ENCODE results near the gene OPRD1.

Gene OPRD1

DNA sequence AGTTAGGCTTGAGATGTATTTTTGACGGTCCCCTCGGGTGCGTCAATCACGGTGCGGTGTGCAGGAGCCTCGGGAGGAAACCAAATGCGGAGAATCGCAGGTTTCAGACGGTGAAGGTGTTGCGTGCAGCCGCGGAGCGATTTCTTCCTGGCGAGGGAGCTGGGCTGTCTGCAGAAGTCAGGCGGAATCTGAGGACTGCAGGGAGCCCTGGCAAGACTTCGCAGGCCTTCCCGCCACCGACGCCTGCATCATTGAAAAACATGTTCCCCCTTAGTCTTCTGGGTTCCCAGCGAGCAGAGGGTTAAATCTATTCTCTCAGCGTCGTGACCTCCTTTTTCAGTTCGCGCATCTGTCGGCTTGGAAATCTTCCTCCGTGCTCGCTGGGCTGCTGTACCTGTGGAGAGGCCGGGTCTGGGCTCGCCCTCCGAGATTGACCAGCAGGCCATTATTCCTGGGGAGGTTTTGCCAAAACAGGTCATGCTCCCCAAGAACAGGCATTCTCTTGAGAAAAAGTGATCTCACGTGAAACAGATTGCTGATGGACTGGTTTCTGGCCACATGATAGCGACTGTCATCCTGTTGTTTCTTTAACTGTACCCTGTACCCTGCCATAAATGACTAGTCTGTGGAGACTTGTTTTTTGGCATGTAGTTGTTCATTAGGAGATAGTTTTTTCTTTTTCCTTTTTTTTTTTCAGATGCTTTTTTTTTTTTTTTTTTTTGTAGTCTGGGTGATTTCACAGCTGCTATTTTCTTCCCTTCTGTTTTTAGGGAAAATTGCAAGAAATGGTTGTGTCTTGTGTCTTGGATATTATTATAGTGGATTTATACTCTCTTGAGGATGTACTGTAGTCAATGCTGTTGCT lies 103.3 kb downstream of the OPRD1 start:
- DNase-seq = peak; percentile 61

DNA sequence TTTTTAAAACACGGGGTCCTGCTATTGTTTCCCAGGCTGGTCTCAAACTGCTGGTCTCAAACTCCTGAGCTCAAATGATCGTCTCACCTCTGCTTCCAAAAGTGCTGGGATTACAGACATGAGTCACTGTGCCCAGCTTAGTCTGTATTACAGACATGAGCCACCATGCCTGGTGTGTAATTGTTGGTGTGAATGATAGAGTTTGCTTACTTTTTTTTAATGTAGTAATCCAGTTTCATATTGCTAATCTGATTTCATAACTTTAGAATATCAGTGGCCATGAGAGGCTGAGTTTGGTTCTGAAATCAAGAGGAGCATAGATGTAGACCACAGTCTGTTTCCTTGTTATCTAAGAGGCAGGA lies 105.8 kb downstream of the OPRD1 start:
- DNase-seq = no peak

All from fibroblast of skin of right biceps (primary cell).